Mucosa of descending colon (tissue), 3 donors: ENCODE measurements around the gene NR2F1-AS1. TPM values are rescaled to one million over a fixed set of nuclear protein-coding genes. Genes with fewer than 3 reads are reported as not detected.

Experiments
- ATAC-seq: fragments of 200-7000 bp; cut with Tn5 transposase; one replicate; pipeline ENCODE4 v1.9.1; 2020; ENCODE audit warnings: mild to moderate bottlenecking, moderate library complexity
- DNase-seq, 3 donors: peaks; one replicate each; pipeline ENCODE4 v3.0.0-alpha.2; 2020
- H3K36me3 ChIP-seq: fragments of 200-600 bp; one replicate; pipeline ENCODE4 v1.8.0; 2021; ENCODE audit warnings: low read depth, mild to moderate bottlenecking
- H3K4me1 ChIP-seq: fragments of 200-600 bp; one replicate; pipeline ENCODE4 v1.8.0; 2021; ENCODE audit warnings: low read depth, mild to moderate bottlenecking
- H3K4me3 ChIP-seq: fragments of 200-600 bp; one replicate; pipeline ENCODE4 v1.8.0; 2021; ENCODE audit warnings: mild to moderate bottlenecking
- H3K9me3 ChIP-seq: fragments of 200-600 bp; one replicate; pipeline ENCODE4 v1.8.0; 2021; ENCODE audit warnings: mild to moderate bottlenecking
- CTCF ChIP-seq: fragments of 200-600 bp; IDR thresholded peaks from one replicate; pipeline ENCODE4 v1.8.0; 2022; ENCODE audit warnings: antibody characterized with exemption, mild to moderate bottlenecking
- intact Hi-C, 2 donors: fragments of 100-400 bp; cut with DNase I in 1 of 2; cut with micrococcal nuclease in 1 of 2; formaldehyde crosslinking; loops; one replicate each; pipeline versions ENCODE4 v1.11.0 to v1.11.1; 2022; cut with DNase I, micrococcal nuclease
- total RNA-seq, 3 donors: library from RNA; stranded (reverse); fragmentation: NEBNext Ultra II Directional in 2 of 3; extraction: Animal tissue kit (Norgen Biotek cat#: 25700) in 2 of 3; gene quantifications; one replicate each; pipeline versions ENCODE4 v1.2.1 to v1.2.4, GENCODE V29; 2021 to 2023
- donor health status: DM: no; HTN: no; CAD: no; lungs with moderate emphysema.
- donor health status: DM: no; HTN: no; CAD: no.
- donor health status: DM: no; HTN: yes; CAD: no.

Gene NR2F1-AS1
- total RNA-seq, 3 donors from 2014 or later, result 1.5 to 5.7 (median 2.2) TPM

- Histone ChIP-seq H3K36me3 (no peaks in the 10 kb centered on the region), H3K4me1 (no peaks in the 10 kb centered on the region), H3K4me3 (no peak overlapping the region), H3K9me3 (no peaks in the 10 kb centered on the region)
- ATAC-seq (no peak), DNase-seq (no peak)
- intact Hi-C loops, result no loop called here
- no peak for TF ChIP-seq CTCF
Observed at GRCh38 chr5:93422652-93423280, 158.3 kb downstream of the NR2F1-AS1 start.

- DNase-seq (no peak), ATAC-seq (no peak)
- no peak for TF ChIP-seq CTCF
- intact Hi-C loops, result no loop called here
- no peak overlapping the region for H3K4me3 ChIP-seq
- H3K4me1 ChIP-seq, result no peaks in the 10 kb centered on the region
- H3K36me3 ChIP-seq, result no peaks in the 10 kb centered on the region
- H3K9me3 ChIP-seq, result no peaks in the 10 kb centered on the region
Observed at GRCh38 chr5:93421987-93422401, 159.0 kb downstream of the NR2F1-AS1 start.

GRCh38 chr5:93421468-93421867 lies 159.6 kb downstream of the NR2F1-AS1 start:
- Histone ChIP-seq H3K4me3 (no peak overlapping the region), H3K36me3 (no peaks in the 10 kb centered on the region), H3K4me1 (no peaks in the 10 kb centered on the region), H3K9me3 (no peaks in the 10 kb centered on the region)
- no peak for TF ChIP-seq CTCF
- ATAC-seq (no peak), DNase-seq (no peak)
- intact Hi-C loops, result no loop called here

- ATAC-seq, result no peak
- H3K4me1 ChIP-seq, result no peaks in the 10 kb centered on the region
- H3K9me3 ChIP-seq, result no peaks in the 10 kb centered on the region
- no peak overlapping the region for H3K4me3 ChIP-seq
- no peak for DNase-seq
- intact Hi-C loops, result no loop called here
- no peaks in the 10 kb centered on the region for H3K36me3 ChIP-seq
- TF ChIP-seq CTCF, result no peak
Observed at GRCh38 chr5:93417490-93417889, 163.5 kb downstream of the NR2F1-AS1 start.

GRCh38 chr5:93415819-93416218 lies 165.2 kb downstream of the NR2F1-AS1 start:
- Histone ChIP-seq H3K4me1 (no peaks in the 10 kb centered on the region), H3K9me3 (no peaks in the 10 kb centered on the region), H3K36me3 (no peaks in the 10 kb centered on the region), H3K4me3 (no peak overlapping the region)
- intact Hi-C loops, result no loop called here
- ATAC-seq (no peak), DNase-seq (no peak)
- TF ChIP-seq CTCF, result no peak

GRCh38 chr5:93411716-93412115 lies 169.3 kb downstream of the NR2F1-AS1 start:
- Histone ChIP-seq H3K4me1 (no peaks in the 10 kb centered on the region), H3K36me3 (no peaks in the 10 kb centered on the region), H3K4me3 (no peak overlapping the region), H3K9me3 (no peaks in the 10 kb centered on the region)
- ATAC-seq (no peak), DNase-seq (no peak)
- intact Hi-C loops, result no loop called here
- no peak for TF ChIP-seq CTCF
